Measurements from ENCODE around the gene ATP6V1F.

DNA sequence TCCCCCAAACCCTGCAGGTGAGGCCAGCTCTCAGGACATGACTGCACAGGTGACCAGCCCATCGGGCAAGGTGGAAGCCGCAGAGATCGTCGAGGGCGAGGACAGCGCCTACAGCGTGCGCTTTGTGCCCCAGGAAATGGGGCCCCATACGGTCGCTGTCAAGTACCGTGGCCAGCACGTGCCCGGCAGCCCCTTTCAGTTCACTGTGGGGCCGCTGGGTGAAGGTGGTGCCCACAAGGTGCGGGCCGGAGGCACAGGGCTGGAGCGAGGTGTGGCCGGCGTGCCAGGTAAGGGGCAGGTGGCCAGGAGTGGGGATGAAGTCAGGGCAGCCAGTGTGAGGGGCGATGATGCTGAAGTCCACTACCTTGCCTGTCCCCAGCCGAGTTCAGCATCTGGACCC is 8.3 kb upstream of the ATP6V1F start:
- TF ChIP-seq POLR2A (IDR thresholded peaks at IDR 0.05; ENCODE audit: low read depth, low read length) = no peak
- TF ChIP-seq POLR2AphosphoS5 (IDR thresholded peaks at IDR 0.05; ENCODE audit: low read depth, low read length) = no peak

Data from GM12892 (cell line).